GM11168 (cell line): ENCODE measurements around the gene ADAM10.

Source experiments
- in situ Hi-C: fragments of 300-500 bp; cut with MboI; formaldehyde crosslinking; loops from one replicate; pipeline ENCODE4 v1.12.0; 2022; ENCODE audit warnings: low sequenced_read_pairs; ENCODE audit not compliant: unreplicated experiment

ADAM10 gene

GRCh38 chr15:58684036-58684710, 65.3 kb downstream of the ADAM10 start:
- in situ Hi-C loops = no loop called here

GRCh38 chr15:58682234-58682633, 67.3 kb downstream of the ADAM10 start:
- in situ Hi-C loops = no loop called here

GRCh38 chr15:58678683-58679082, 70.8 kb downstream of the ADAM10 start:
- in situ Hi-C loops = no loop called here

- in situ Hi-C loops = no loop called here
Measured at GRCh38 chr15:58677426-58677825, 72.1 kb downstream of the ADAM10 start.

- in situ Hi-C loops = no loop called here
Measured at GRCh38 chr15:58676766-58677165, 72.7 kb downstream of the ADAM10 start.

- in situ Hi-C loops = no loop called here
Measured at GRCh38 chr15:58671186-58671585, 78.3 kb downstream of the ADAM10 start.

- in situ Hi-C loops = no loop called here
Measured at GRCh38 chr15:58669108-58669507, 80.4 kb downstream of the ADAM10 start.

- in situ Hi-C loops = no loop called here
Measured at GRCh38 chr15:58666957-58667356, 82.5 kb downstream of the ADAM10 start.

GRCh38 chr15:58665672-58666071, 83.8 kb downstream of the ADAM10 start:
- in situ Hi-C loops = no loop called here

GRCh38 chr15:58650102-58650501, 99.4 kb downstream of the ADAM10 start:
- in situ Hi-C loops = no loop called here

- in situ Hi-C loops = no loop called here
Measured at GRCh38 chr15:58649175-58649574, 100.3 kb downstream of the ADAM10 start.

- in situ Hi-C loops = no loop called here
Measured at GRCh38 chr15:58643996-58644395, 105.5 kb downstream of the ADAM10 start.

GRCh38 chr15:58641660-58642059, 107.8 kb downstream of the ADAM10 start:
- in situ Hi-C loops = no loop called here

- in situ Hi-C loops = no loop called here
Measured at GRCh38 chr15:58639992-58640391, 109.5 kb downstream of the ADAM10 start.

- in situ Hi-C loops = no loop called here
Measured at GRCh38 chr15:58639002-58639756, 110.3 kb downstream of the ADAM10 start.

- in situ Hi-C loops = no loop called here
Measured at GRCh38 chr15:58632789-58633188, 116.7 kb downstream of the ADAM10 start.

- in situ Hi-C loops = no loop called here
Measured at GRCh38 chr15:58631319-58631718, 118.2 kb downstream of the ADAM10 start.

GRCh38 chr15:58629625-58630024, 119.9 kb downstream of the ADAM10 start:
- in situ Hi-C loops = no loop called here

GRCh38 chr15:58628206-58628947, 121.1 kb downstream of the ADAM10 start:
- in situ Hi-C loops = no loop called here

GRCh38 chr15:58627701-58628100, 121.8 kb downstream of the ADAM10 start:
- in situ Hi-C loops = no loop called here

GRCh38 chr15:58627046-58627445, 122.5 kb downstream of the ADAM10 start:
- in situ Hi-C loops = no loop called here
